ENCODE results near the gene GIN1. TPM values are rescaled to one million over a fixed set of nuclear protein-coding genes. Genes with fewer than 3 reads are reported as not detected.
"Not testable (repeated sequence)": the region's sequence is repeated elsewhere in the genome, so short reads cannot be mapped to it uniquely, and the experiment has no call there.

GIN1 gene
- total RNA-seq, result 9.6 TPM
- 6.2 TPM for polyA plus RNA-seq
- long read RNA-seq, donor 1, result 0 reads
- long read RNA-seq, donor 2, result 0 reads
- long read RNA-seq, donor 3, partial matches to known transcripts, result 0 of 4 reads
- long read RNA-seq, donor 3, other reads (novel, unspliced or antisense), result 0 of 4 reads
- long read RNA-seq, donor 4, result 0 reads
- long read RNA-seq, donor 5, partial matches to known transcripts, result 0 of 4 reads
- long read RNA-seq, donor 5, other reads (novel, unspliced or antisense), result 0 of 4 reads
- long read RNA-seq, donor 6, result 0 reads
- long read RNA-seq, donor 7, partial matches to known transcripts, result 0 of 5 reads
- long read RNA-seq, donor 7, other reads (novel, unspliced or antisense), result 0 of 5 reads
- long read RNA-seq, donor 8, partial matches to known transcripts, result 0 of 1 reads
- long read RNA-seq, donor 8, other reads (novel, unspliced or antisense), result 0 of 1 reads
- long read RNA-seq, donor 9, partial matches to known transcripts, result 0 of 1 reads
- long read RNA-seq, donor 9, other reads (novel, unspliced or antisense), result 0 of 1 reads
- long read RNA-seq, donor 10, partial matches to known transcripts, result 0 of 4 reads
- long read RNA-seq, donor 10, other reads (novel, unspliced or antisense), result 0 of 4 reads

GRCh38 chr5:103119765-103120606, at the start of gene GIN1, which contains the start of gene PPIP5K2:
Gene GIN1, minus strand, starts transcription at chr5:103120138. Its CDS starts 11,431 bp downstream, at chr5:103108707.
Gene PPIP5K2, plus strand, starts transcription at chr5:103120301. Its CDS starts 9,289 bp downstream, at chr5:103129590.
- Histone ChIP-seq H3K4me1 (ENCODE audit: control insufficient read depth in 2 of 2, insufficient read depth in 2 of 2, low read length in 2 of 2) (peaks cover 3 to 4% of the 10 kb centered on the region in 2 donors), H3K9me3 (ENCODE audit: control insufficient read depth in 2 of 2, insufficient read depth in 1 of 2, low read length in 1 of 2) (no peaks in the 10 kb centered on the region), H3K27me3 (ENCODE audit: control insufficient read depth in 2 of 2, insufficient read depth in 1 of 2, low read length in 1 of 2) (no peaks in the 10 kb centered on the region), H3K27ac (ENCODE audit: low read depth in 1 of 2, low read length in 1 of 2) (peak within 1 kb of the TSS; percentile 97 to 98), H3K36me3 (ENCODE audit: control insufficient read depth in 2 of 2, insufficient read depth in 2 of 2, low read length in 1 of 2) (no peaks in the 10 kb centered on the region), H3K4me3 (ENCODE audit: low read length in 2 of 2) (peak within 1 kb of the TSS; percentile 82 to 88)
- peak; percentile 94 to 99 (median 98) for DNase-seq (ENCODE audit: low read depth in 6 of 9, low spot score in 9 of 9)
- under 1% methylated on average over 46 of the region's 46 CpGs for WGBS

GRCh38 chr5:103166706-103167105, 46.8 kb upstream of the GIN1 start:
- H3K9me3 ChIP-seq (ENCODE audit: control insufficient read depth in 2 of 2, insufficient read depth in 1 of 2, low read length in 1 of 2), result no peaks in the 10 kb centered on the region
- no peak overlapping the region for H3K27ac ChIP-seq (ENCODE audit: low read depth in 1 of 2, low read length in 1 of 2)
- H3K27me3 ChIP-seq (ENCODE audit: control insufficient read depth in 2 of 2, insufficient read depth in 1 of 2, low read length in 1 of 2), result no peaks in the 10 kb centered on the region
- H3K4me1 ChIP-seq (ENCODE audit: control insufficient read depth in 2 of 2, insufficient read depth in 2 of 2, low read length in 2 of 2), result no peaks in the 10 kb centered on the region
- no peak for DNase-seq (ENCODE audit: low read depth in 6 of 9, low spot score in 9 of 9)
- peaks cover 3 to 13% of the 10 kb centered on the region in 2 donors for H3K36me3 ChIP-seq (ENCODE audit: control insufficient read depth in 2 of 2, insufficient read depth in 2 of 2, low read length in 1 of 2)
- H3K4me3 ChIP-seq (ENCODE audit: low read length in 2 of 2), result no peak overlapping the region

DNA sequence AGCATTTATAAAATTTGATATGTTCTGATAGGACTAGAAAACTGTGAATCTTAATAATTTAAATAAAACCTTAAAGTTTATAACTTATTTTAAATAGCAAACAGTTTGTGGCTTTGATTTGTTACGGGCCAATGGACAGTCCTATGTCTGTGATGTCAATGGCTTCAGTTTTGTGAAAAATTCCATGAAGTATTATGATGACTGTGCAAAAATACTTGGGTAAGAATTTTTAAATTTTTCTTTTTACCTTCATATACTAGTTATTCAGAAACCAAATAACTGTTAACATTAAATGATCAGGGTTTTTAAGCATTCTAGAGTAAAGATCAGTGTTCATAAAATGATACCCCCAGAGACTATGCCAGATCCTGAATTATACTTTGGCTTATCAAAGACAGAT, 31.2 kb upstream of the GIN1 start:
- Histone ChIP-seq H3K4me3 (ENCODE audit: low read length in 2 of 2) (no peak overlapping the region), H3K9me3 (ENCODE audit: control insufficient read depth in 2 of 2, insufficient read depth in 1 of 2, low read length in 1 of 2) (no peaks in the 10 kb centered on the region), H3K27me3 (ENCODE audit: control insufficient read depth in 2 of 2, insufficient read depth in 1 of 2, low read length in 1 of 2) (no peaks in the 10 kb centered on the region), H3K36me3 (ENCODE audit: control insufficient read depth in 2 of 2, insufficient read depth in 2 of 2, low read length in 1 of 2) (no peaks in the 10 kb centered on the region), H3K4me1 (ENCODE audit: control insufficient read depth in 2 of 2, insufficient read depth in 2 of 2, low read length in 2 of 2) (no peaks in the 10 kb centered on the region), H3K27ac (ENCODE audit: low read depth in 1 of 2, low read length in 1 of 2) (no peak overlapping the region)
- WGBS, result 98% methylated on average over 1 of the region's 1 CpG
- no peak for DNase-seq (ENCODE audit: low read depth in 6 of 9, low spot score in 9 of 9)

GRCh38 chr5:103148213-103148612, 28.3 kb upstream of the GIN1 start:
- no peak for DNase-seq (ENCODE audit: low read depth in 6 of 9, low spot score in 9 of 9)
- Histone ChIP-seq H3K4me3 (ENCODE audit: low read length in 2 of 2) (no peak overlapping the region), H3K4me1 (ENCODE audit: control insufficient read depth in 2 of 2, insufficient read depth in 2 of 2, low read length in 2 of 2) (no peaks in the 10 kb centered on the region), H3K36me3 (ENCODE audit: control insufficient read depth in 2 of 2, insufficient read depth in 2 of 2, low read length in 1 of 2) (no peaks in the 10 kb centered on the region), H3K27ac (ENCODE audit: low read depth in 1 of 2, low read length in 1 of 2) (no peak overlapping the region), H3K9me3 (ENCODE audit: control insufficient read depth in 2 of 2, insufficient read depth in 1 of 2, low read length in 1 of 2) (no peaks in the 10 kb centered on the region), H3K27me3 (ENCODE audit: control insufficient read depth in 2 of 2, insufficient read depth in 1 of 2, low read length in 1 of 2) (no peaks in the 10 kb centered on the region)
- WGBS, result 100% methylated on average over 1 of the region's 1 CpG

DNA sequence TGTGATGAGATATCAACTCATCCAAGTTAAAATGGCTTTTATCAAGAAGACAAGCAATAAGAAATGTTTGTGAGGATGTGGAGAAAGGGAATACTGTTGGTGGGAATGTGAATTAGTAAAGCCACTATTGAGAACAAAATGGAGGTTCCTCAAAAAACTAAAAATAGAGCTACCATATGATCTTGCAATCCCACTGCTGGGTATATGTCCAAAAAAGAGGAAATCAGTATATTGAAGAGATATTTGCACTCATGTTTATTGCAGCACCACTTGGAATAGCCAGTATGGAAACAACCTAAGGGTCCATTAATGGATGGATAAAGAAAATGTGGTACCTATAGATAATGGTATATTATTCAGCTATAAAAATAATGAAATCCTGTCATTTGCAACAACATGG, 25.3 kb upstream of the GIN1 start:
- Histone ChIP-seq H3K27ac (ENCODE audit: low read depth in 1 of 2, low read length in 1 of 2) (no peak overlapping the region), H3K36me3 (ENCODE audit: control insufficient read depth in 2 of 2, insufficient read depth in 2 of 2, low read length in 1 of 2) (no peaks in the 10 kb centered on the region), H3K4me1 (ENCODE audit: control insufficient read depth in 2 of 2, insufficient read depth in 2 of 2, low read length in 2 of 2) (no peaks in the 10 kb centered on the region), H3K9me3 (ENCODE audit: control insufficient read depth in 2 of 2, insufficient read depth in 1 of 2, low read length in 1 of 2) (no peaks in the 10 kb centered on the region), H3K27me3 (ENCODE audit: control insufficient read depth in 2 of 2, insufficient read depth in 1 of 2, low read length in 1 of 2) (no peaks in the 10 kb centered on the region), H3K4me3 (ENCODE audit: low read length in 2 of 2) (no peak overlapping the region)
- DNase-seq (ENCODE audit: low read depth in 6 of 9, low spot score in 9 of 9), result no peak

DNA sequence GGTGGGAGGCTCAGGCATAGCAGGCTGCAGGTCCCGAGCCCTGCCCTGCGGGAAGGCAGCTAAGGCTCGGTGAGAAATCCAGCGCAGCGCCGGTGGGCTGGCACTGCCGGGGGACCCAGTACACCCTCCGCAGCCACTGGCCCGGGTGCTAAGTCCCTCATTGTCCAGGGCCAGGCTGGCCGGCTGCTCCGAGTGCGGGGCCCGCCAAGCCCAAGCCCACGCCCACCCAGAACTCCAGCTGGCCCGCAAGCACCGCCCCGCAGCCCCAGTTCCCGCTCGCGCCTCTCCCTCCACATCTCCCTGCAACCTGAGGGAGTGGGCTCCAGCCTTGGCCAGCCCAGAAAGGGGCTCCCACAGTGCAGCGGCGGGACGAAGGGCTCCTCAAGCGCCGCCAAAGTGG, 22.2 kb upstream of the GIN1 start:
- 99% methylated on average over 25 of the region's 25 CpGs for WGBS
- not testable (repeated sequence) for H3K27ac ChIP-seq (ENCODE audit: low read depth in 1 of 2, low read length in 1 of 2); H3K4me3 ChIP-seq (ENCODE audit: low read length in 2 of 2); DNase-seq (ENCODE audit: low read depth in 6 of 9, low spot score in 9 of 9); H3K4me1 ChIP-seq (ENCODE audit: control insufficient read depth in 2 of 2, insufficient read depth in 2 of 2, low read length in 2 of 2); H3K27me3 ChIP-seq (ENCODE audit: control insufficient read depth in 2 of 2, insufficient read depth in 1 of 2, low read length in 1 of 2); H3K9me3 ChIP-seq (ENCODE audit: control insufficient read depth in 2 of 2, insufficient read depth in 1 of 2, low read length in 1 of 2)
- H3K36me3 ChIP-seq (ENCODE audit: control insufficient read depth in 2 of 2, insufficient read depth in 2 of 2, low read length in 1 of 2), result peaks cover 0 to 14% of the 10 kb centered on the region in 2 donors

DNA sequence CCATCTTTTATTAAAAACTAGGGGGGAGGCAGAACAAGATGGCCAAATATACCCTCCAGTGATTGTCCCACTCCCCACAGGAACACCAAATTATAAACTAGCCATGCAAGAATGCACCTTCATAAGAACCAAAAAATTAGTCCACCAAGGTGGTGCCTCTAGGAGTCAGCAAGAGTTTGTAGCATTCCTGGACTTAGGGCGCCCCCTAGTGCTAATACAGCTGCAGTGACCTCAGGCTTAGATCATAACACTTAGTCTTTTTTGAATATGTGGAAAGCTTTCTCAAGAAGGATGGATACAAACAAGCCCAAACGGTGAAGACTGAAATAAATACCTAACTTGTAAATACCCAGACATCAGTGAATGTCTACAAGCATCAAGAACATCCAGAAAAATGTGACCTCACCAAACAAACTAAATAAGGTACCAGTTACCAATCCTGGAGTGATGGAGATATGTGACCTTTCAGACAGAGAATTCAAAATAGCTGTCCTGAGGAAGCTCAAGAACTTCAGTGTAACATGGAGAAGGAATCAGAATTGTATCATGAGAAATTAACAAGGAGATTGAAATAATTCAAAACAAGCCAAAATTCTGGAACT, 19.4 kb upstream of the GIN1 start:
- Histone ChIP-seq H3K27ac (ENCODE audit: low read depth in 1 of 2, low read length in 1 of 2) (no peak overlapping the region), H3K4me1 (ENCODE audit: control insufficient read depth in 2 of 2, insufficient read depth in 2 of 2, low read length in 2 of 2) (no peaks in the 10 kb centered on the region), H3K4me3 (ENCODE audit: low read length in 2 of 2) (no peak overlapping the region), H3K9me3 (ENCODE audit: control insufficient read depth in 2 of 2, insufficient read depth in 1 of 2, low read length in 1 of 2) (no peaks in the 10 kb centered on the region), H3K36me3 (ENCODE audit: control insufficient read depth in 2 of 2, insufficient read depth in 2 of 2, low read length in 1 of 2) (peaks cover 0 to 14% of the 10 kb centered on the region in 2 donors), H3K27me3 (ENCODE audit: control insufficient read depth in 2 of 2, insufficient read depth in 1 of 2, low read length in 1 of 2) (no peaks in the 10 kb centered on the region)
- DNase-seq (ENCODE audit: low read depth in 6 of 9, low spot score in 9 of 9), result peak; percentile 48 to 87 (median 66)
- WGBS, result under 1% methylated on average over 2 of the region's 2 CpGs

DNA sequence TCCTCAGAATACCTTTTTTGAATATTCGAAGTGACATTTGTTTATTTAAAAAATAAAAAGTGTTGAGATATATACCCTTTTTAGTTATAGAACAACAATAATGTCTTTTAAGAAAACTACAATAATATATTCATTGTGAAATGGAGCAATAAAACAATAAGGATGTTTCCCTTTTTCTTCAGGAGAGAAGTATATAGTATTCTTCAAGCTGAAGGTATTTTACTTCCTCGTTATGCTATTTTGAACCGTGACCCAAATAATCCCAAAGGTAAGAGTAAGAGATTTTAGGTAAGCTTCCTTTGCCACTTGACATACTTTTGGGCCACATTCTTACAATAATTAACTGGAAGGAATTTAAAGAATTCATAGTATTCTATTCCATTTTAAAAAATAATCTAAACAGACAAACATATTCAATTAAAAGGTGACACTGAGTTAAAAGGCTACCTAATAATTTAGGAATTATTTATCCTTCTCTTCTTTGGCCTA, 18.3 kb upstream of the GIN1 start:
- DNase-seq (ENCODE audit: low read depth in 6 of 9, low spot score in 9 of 9), result no peak
- H3K27ac ChIP-seq (ENCODE audit: low read depth in 1 of 2, low read length in 1 of 2), result no peak overlapping the region
- peaks cover 0 to 14% of the 10 kb centered on the region in 2 donors for H3K36me3 ChIP-seq (ENCODE audit: control insufficient read depth in 2 of 2, insufficient read depth in 2 of 2, low read length in 1 of 2)
- 96% methylated on average over 3 of the region's 3 CpGs for WGBS
- no peaks in the 10 kb centered on the region for H3K9me3 ChIP-seq (ENCODE audit: control insufficient read depth in 2 of 2, insufficient read depth in 1 of 2, low read length in 1 of 2)
- no peaks in the 10 kb centered on the region for H3K27me3 ChIP-seq (ENCODE audit: control insufficient read depth in 2 of 2, insufficient read depth in 1 of 2, low read length in 1 of 2)
- H3K4me1 ChIP-seq (ENCODE audit: control insufficient read depth in 2 of 2, insufficient read depth in 2 of 2, low read length in 2 of 2), result no peaks in the 10 kb centered on the region
- no peak overlapping the region for H3K4me3 ChIP-seq (ENCODE audit: low read length in 2 of 2)

Data from thymus (tissue), 14 donors.